H1 (cell line): ENCODE data around the gene SDC4. TPM values are rescaled to one million over a fixed set of nuclear protein-coding genes. Genes with fewer than 3 reads are reported as not detected.

Experiments
- POLR2A ChIP-seq, 2 experiments: IDR thresholded peaks; 1 replicate in 1 of 2; 2 replicates in 1 of 2; pipeline ENCODE4 v1.6.1; 2011; ENCODE audit warnings: low read depth in 2 of 2, low read length in 2 of 2, mild to moderate bottlenecking in 2 of 2; ENCODE audit errors: control extremely low read depth in 1 of 2
- polyA plus RNA-seq, 7 experiments: library from polyadenylated mRNA; depleted of rRNA in 3 of 7; stranded (reverse) in 5 of 7; unstranded in 2 of 7; fragments of >200 nt in 5 of 7; fragments of 200-250 nt in 2 of 7; gene quantifications; 1 replicate in 5 of 7; 2 replicates in 1 of 7; 4 replicates in 1 of 7; pipeline versions ENCODE4 v1.2.1 to v1.2.3, GENCODE V29; 2011 to 2013; ENCODE audit warnings: missing spikeins in 2 of 7, mixed read lengths in 2 of 7
- total RNA-seq: library from RNA; stranded (reverse); fragmentation: NEBNext Ultra II Directional; extraction: Animal tissue kit (Norgen Biotek cat#: 25700); gene quantifications from 2 replicates; pipeline ENCODE4 v1.2.1, GENCODE V29; 2021

SDC4 gene
- total and polyA plus RNA-seq, 2 of the 8 experiments (the other 6 are each of a cell fraction or from before 2014, with no cell fraction given): 34.6 to 60.2 TPM

DNA sequence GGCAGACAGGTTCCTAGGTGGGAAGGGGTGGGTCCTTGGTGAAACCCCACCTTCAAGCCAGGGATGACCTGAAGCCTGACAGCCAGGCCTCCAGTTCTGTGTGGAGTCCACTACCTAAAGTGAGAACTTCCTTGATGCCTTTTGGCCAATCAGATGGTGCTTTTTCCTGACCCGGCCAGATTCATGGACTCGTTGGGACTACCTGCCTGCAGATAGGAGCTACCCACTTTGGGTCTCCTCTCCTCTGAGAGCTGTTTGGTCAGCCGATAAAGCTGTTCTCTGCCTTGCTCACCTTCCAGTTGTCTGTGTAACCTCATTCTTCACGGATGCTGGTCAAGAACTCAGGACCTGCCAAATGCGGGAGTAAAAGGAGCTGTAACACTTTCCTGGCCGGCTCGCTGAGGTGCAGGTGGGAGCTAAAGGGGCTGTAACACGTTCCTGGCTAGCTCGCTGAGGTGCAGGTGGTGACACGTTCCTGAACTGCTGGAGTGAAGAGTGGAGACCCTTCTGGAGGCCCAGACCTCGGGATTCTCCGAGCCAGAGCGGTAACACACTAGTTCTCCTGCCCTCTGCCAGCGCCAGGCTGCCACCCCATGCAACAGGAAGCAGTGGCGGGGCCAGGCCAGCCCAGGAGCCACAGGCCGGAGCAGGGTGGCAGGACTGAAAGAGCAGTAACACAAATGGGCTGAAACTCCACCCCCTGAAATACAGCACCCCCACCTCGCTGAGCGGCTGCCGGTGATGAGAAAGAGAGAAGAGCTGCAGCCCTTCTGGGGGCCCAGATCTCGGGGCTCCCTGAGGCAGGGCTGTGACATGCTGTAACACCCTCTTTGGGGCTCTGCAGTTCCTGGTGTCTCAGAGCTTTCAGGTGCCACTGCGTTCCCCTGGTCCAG lies 46.2 kb upstream of the SDC4 start (continued):
- TF ChIP-seq POLR2A (IDR thresholded peaks at IDR 0.05; ENCODE audit: control extremely low read depth in 1 of 2, low read depth in 2 of 2, low read length in 2 of 2): no peak
